GM19324 (cell line): Measurements from ENCODE around the gene STK32C.
"Not testable (repeated sequence)": the region's sequence is repeated elsewhere in the genome, so short reads cannot be mapped to it uniquely, and the experiment has no call there.

Experiments
- ATAC-seq: cut with Tn5 transposase; IDR thresholded peaks from one replicate; pipeline ENCODE4 v1.9.1; 2021; ENCODE audit warnings: mild to moderate bottlenecking, moderate library complexity; ENCODE audit not compliant: unreplicated experiment, low FRiP score

The STK32C gene

DNA sequence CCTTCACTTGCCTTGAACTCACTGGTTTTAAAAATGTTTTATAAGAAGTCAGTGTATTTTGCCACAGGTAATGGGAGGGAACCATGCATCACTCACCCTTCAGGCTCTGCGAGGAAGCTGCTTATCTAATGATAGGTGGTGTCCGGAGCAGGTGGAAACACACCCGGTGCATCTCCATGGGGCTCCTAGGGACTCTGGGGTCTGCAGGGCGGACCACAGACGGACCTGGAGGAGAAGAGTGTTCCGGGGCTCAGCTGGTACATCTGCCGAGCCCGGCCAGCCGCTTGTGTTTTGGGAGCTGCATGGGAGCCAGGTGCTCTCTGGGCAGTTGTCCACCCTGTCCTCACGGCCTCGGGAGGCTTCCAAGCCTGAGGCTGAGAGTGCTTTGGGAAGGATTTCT, 31.5 kb upstream of the STK32C start:
- no peak for ATAC-seq

- ATAC-seq: no peak
These were observed 31.1 kb upstream of the STK32C start for GRCh38 chr10:132338876-132339275.

DNA sequence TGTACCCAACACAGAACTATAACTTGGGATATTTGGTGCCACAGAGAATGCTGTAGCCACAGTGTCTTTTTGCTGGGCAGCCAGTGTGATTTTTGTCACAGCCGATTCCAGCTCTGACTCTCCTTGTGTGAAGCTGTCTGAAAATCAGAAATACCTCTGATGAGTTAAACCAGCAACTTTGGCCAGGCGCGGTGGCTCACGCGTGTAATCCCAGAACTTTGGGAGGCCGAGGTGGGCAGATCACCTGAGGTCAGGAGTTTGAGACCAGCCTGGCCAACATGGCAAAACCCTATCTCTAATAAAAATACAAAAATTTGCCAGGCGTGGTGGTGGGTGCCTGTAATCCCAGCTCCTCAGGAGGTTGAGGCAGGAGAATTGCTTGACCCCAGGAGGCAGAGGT, 30.1 kb upstream of the STK32C start:
- not testable (repeated sequence) for ATAC-seq

DNA sequence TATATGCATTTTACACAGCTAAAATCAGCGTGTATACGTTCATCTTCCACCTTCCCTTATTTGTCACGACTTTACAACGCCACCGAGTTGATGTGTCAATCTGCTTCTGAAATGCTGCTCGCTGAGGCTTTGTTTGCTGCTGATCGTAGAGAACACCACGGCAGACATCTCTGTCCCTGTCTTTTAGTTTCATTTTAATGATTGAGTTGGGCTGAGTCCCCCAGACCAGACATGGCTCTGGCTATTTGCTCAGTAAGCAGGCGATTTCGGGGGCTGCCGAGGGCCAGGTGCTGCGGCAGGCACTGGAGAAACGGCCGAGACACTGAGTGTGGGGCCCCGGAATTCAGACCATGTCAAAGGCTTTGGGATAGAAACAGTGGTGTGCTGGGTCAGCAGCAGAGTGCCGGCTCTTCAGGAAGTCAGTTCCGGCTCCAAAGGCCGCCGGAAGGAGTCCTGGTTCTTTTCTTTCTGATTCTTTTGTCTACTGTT, 29.2 kb upstream of the STK32C start:
- ATAC-seq: no peak

- ATAC-seq: no peak
These were observed 28.5 kb upstream of the STK32C start for GRCh38 chr10:132336064-132336746.

GRCh38 chr10:132335189-132336063, 27.7 kb upstream of the STK32C start:
- ATAC-seq: no peak

DNA sequence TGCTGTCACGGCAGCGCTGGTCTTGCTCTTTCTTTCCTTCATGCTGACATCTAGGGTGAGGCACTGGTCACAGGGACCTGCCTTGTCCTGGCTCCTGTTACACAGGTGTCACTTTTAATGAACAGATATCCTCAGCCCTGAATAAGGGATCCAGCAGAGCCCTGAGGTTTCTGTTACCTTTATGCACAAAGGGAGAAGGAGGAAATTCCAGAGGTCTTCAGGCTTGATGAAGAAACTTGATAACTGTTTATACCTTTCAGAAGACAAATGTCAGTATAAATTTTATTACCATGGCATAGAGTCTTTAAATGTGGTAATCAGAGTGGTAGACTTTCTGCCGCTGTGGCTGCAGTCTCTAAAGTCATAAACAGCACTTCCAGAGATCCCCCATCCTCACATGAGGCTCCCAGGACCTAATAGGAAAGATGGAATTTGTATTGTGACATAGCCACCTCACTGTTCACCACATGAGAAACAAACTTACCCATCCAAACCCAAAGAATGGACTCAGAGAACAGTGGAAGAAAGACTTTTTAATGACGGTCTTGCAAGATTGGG, 27.0 kb upstream of the STK32C start:
- no peak for ATAC-seq

DNA sequence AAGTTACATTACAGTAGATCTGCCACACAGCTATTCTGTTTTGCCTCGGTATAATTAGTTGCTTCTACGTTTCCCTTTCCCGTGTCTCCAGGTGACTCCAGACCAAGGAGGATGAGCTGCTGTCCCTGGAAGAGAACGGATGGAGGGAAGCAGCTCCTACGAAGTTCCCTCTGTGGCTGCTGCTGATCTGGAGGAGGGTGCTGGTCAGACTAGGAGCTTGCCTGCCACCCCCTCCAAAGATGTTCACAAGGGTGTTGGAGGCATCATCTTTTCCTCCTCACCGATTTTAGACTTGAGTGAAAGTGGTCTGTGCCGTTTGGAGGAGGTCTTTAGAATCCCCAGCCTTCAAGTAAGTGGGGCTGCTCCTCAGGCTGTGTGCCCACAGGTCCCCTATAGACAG, 25.6 kb upstream of the STK32C start:
- ATAC-seq: no peak

DNA sequence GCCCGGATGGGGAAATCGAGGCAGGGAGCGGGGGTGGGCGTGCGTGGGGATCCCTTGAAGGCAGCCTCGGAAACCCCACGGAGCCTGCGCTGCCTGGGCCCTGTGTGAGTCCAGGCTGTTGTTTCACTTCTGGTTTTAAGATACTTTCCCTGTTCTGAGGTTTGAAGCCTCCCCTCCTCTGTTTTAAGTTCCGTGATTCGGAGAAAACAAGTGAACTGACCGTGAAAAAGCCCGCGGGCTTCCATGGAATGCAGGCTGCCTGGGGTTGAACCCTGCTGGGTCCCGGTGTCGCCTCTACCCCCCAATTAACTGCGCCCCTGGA, 24.6 kb upstream of the STK32C start:
- ATAC-seq: peak; percentile 62

DNA sequence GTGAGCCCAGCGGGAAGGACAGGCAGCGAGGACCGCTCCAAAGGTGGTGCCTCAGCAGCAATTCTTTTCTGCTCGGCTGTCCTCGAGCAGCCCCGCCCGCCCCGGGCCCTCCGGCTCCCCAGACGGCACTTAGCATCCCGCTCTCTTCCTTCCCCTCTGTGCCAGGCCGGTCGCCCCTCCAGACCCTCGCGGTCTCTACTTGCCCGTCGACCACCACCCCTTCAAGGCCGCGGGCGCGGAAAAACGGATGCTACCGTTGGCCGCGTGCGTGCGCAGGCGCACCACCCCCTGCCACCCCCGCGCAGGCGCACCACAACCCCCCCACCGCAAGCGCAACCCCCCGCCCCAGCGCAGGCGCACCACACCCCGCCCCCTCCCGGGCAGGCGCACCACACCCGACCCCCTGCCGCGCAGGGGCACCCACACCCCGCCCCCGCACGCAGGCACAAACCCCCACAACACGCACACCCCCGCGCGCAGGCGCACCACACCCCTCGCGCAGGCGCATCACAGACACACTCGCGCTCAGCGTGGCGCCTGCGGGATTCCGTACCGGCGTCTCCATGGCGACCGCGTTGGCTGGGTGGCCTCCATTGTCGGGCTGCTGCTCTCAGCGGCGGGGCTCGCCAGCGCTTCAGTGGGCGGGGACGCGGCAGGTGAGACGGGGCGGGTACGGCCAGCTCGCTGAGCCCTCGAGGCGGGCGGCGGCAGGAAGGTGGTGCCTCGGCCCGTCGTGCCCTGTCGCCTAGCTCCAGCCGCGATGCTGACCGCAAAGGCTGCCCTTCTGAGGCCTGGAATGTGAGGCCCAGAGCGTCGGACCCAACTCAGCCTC, 24.1 kb upstream of the STK32C start, which contains the start of gene LRRC27:
Gene LRRC27, plus strand, starts transcription at position 593 of the 832 bp plus-strand sequence. CDS start 1,332 bp downstream, outside the sequence.
- ATAC-seq: peak; percentile 93

DNA sequence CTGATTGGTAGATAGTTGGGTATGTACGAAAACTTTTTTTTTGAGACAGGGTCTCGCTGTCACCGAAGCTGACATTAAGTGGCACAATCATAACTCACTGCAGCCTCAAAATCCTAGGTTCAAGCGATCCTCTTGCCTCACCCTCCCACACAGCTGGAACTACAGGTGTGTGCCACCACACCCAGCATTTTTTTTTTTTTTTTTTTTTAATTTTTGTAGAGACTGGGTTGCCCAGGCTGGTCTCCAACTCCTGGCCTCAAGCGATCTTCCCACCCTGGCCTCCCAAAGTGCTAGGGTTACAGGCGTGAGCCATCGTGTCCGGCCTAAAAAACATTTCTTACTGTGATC, 22.7 kb upstream of the STK32C start:
- no peak for ATAC-seq

GRCh38 chr10:132329565-132330485, 22.1 kb upstream of the STK32C start:
- no peak for ATAC-seq

GRCh38 chr10:132328738-132329137, 21.0 kb upstream of the STK32C start:
- ATAC-seq: no peak

- ATAC-seq: no peak
These were observed 20.4 kb upstream of the STK32C start for GRCh38 chr10:132328106-132328505.

GRCh38 chr10:132326925-132327324, 19.2 kb upstream of the STK32C start:
- no peak for ATAC-seq

DNA sequence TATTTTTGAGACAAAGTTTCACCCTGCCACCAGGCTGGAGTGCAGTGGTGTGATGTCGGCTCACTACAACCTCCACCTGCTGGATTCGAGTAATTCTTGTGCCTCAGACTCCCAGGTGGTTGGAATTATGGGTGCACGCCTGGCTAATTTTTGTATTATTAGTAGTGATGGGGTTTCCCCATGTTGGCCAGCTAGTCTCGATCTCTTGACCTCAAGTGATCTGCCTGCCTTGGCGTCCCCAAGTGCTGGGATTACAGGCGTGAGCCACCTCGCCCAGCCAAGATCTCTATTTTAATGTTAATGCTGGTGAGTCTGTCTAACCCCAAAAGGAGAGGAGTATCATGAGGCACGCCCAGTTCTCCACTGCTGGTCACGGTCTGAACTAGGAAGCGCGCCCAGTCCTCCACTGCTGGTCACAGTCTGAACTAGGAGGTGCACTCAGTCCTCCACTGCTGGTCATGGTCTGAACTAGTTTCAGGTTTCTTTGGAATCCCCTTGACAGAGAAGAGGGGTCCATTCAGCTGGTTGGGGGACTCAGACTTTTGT, 18.7 kb upstream of the STK32C start:
- ATAC-seq: no peak

DNA sequence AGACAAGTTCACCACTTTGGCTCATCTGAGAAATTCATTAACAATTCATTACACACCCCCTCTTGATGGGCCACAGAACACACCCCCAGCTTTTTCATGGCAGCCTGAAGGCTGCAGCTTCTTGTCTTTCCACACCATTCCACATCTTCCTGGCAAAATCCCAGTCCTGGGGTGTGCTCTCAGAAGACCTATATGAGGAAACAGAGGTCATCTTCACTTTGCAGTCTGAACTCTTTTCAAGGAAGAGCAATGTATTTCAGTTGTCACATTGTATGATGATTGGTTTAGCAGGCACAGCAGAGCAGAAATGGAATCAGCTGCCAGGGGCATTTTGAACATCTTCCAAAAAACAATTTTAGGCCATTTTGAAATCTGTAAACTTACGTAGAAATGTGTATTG, 16.4 kb upstream of the STK32C start:
- ATAC-seq: no peak

DNA sequence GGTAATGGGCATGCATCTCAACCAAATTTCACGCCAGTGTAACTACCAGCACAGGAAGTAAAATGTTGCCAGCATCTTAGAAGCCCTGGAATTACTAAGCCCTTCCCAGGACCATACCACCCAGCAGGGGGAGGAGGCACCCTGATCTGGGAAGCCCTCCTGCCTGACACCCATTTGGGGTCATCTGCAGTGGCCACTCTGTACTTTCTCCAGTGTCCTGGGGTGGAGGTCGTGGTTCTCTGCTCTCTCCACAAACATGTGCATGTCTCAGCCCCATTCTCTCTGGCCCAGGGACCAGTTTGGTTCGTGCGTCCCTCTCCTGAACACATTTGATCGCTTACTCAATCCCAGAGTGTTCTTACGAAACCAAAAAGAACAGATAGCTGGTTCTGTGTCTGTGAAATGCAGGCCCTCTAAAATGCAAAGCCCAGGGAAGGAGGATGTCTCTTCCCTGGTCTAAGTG, 14.9 kb upstream of the STK32C start:
- no peak for ATAC-seq

DNA sequence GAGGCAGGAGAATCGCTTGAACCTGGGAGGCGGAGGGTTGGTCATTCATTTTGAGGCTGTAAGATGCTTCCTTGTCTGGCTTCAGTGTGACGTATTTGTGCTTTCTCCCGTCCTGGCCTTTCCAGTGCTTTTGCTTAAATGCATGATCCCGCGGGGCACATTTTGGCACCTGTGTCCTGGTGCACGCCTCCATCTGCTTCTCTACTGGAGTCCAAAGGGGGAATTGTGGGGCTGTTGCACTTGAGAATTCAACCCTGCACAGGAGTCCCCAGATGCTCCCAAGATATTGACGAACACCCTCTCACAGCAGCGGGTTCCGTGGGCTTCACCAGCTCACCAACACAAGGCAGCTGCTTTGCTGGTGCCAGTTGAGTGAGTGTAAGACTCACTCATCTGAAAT, 14.0 kb upstream of the STK32C start:
- no peak for ATAC-seq
